Karpas-422 (cell line): ENCODE data around the gene IQCK. TPM values are rescaled to one million over a fixed set of nuclear protein-coding genes. Genes with fewer than 3 reads are reported as not detected.

Source experiments
- DNase-seq: peaks from one replicate; pipeline ENCODE4 v3.0.0-alpha.2; 2015
- H2AFZ ChIP-seq: fragments of 200-600 bp; sonication (generic); 2 replicates; pipeline ENCODE4 v1.6.1; 2014; ENCODE audit warnings: antibody characterized with exemption, low read length, mixed read lengths
- H3K27ac ChIP-seq: fragments of 200-600 bp; sonication (generic); 2 replicates; pipeline ENCODE4 v1.5.1; 2014; ENCODE audit warnings: mild to moderate bottlenecking, low read length, moderate library complexity
- H3K27me3 ChIP-seq: fragments of 200-600 bp; sonication (generic); 2 replicates; pipeline ENCODE4 v1.6.1; 2014; ENCODE audit warnings: low read length, mixed read lengths
- H3K36me3 ChIP-seq: fragments of 200-600 bp; sonication (generic); 2 replicates; pipeline ENCODE4 v1.6.1; 2014; ENCODE audit warnings: low read length, mixed read lengths; ENCODE audit not compliant: insufficient read depth
- H3K4me1 ChIP-seq: fragments of 200-600 bp; sonication (generic); 2 replicates; pipeline ENCODE4 v1.6.1; 2014; ENCODE audit warnings: mild to moderate bottlenecking, low read length, mixed read lengths
- H3K4me2 ChIP-seq: fragments of 200-600 bp; sonication (generic); 2 replicates; pipeline ENCODE4 v1.6.1; 2014; ENCODE audit warnings: low read length, low read depth, mild to moderate bottlenecking; ENCODE audit not compliant: poor library complexity, severe bottlenecking
- H3K4me3 ChIP-seq: fragments of 200-600 bp; sonication (generic); 2 replicates; pipeline ENCODE4 v1.5.1; 2014; ENCODE audit warnings: mild to moderate bottlenecking, antibody characterized with exemption, low read length, mixed read lengths
- H3K79me2 ChIP-seq: fragments of 200-600 bp; sonication (generic); 2 replicates; pipeline ENCODE4 v1.6.1; 2014; ENCODE audit warnings: mild to moderate bottlenecking, low read length, mixed read lengths
- H3K9ac ChIP-seq: fragments of 200-600 bp; sonication (generic); 2 replicates; pipeline ENCODE4 v1.6.0; 2014; ENCODE audit warnings: low read length
- H3K9me2 ChIP-seq: fragments of 200-600 bp; sonication (generic), shearing (Covaris generic); replicated peaks from 2 replicates; pipeline ENCODE4 v1.6.0; 2014; ENCODE audit warnings: mild to moderate bottlenecking, low read length, moderate library complexity; ENCODE audit not compliant: insufficient read depth
- H3K9me3 ChIP-seq: fragments of 300-700, 200-600 bp; sonication (generic); 2 replicates; pipeline ENCODE4 v1.6.1; 2014; ENCODE audit warnings: low read length, mixed read lengths
- H4K20me1 ChIP-seq: fragments of 200-600 bp; sonication (generic); 2 replicates; pipeline ENCODE4 v1.6.1; 2014; ENCODE audit warnings: mild to moderate bottlenecking, antibody characterized with exemption, low read length, low read depth; ENCODE audit not compliant: insufficient read depth
- total RNA-seq: library from RNA; depleted of rRNA; stranded (reverse); fragments of >200 nt; shearing (Covaris generic); gene quantifications from 2 replicates; pipeline ENCODE4 v1.2.3, GENCODE V29; 2014; ENCODE audit warnings: low replicate concordance

The IQCK gene
- total RNA-seq, 1 experiment from 2014 or later, result 4.9 TPM

GRCh38 chr16:19766988-19767387, 48.9 kb downstream of the IQCK start:
- H3K4me1 ChIP-seq, result no peaks in the 10 kb centered on the region
- H3K36me3 ChIP-seq, result no peaks in the 10 kb centered on the region
- DNase-seq, result no peak
- no peaks in the 10 kb centered on the region for H3K27me3 ChIP-seq
- H3K27ac ChIP-seq, result no peak overlapping the region
- H3K9me3 ChIP-seq, result no peaks in the 10 kb centered on the region
- no peaks in the 10 kb centered on the region for H4K20me1 ChIP-seq
- no peak overlapping the region for H2AFZ ChIP-seq
- no peak overlapping the region for H3K9ac ChIP-seq
- H3K9me2 ChIP-seq, result no peaks in the 10 kb centered on the region
- H3K4me2 ChIP-seq, result no peak overlapping the region
- no peaks in the 10 kb centered on the region for H3K79me2 ChIP-seq
- no peak overlapping the region for H3K4me3 ChIP-seq

GRCh38 chr16:19767497-19767896, 49.4 kb downstream of the IQCK start:
- DNase-seq, result no peak

GRCh38 chr16:19769239-19769638, 51.2 kb downstream of the IQCK start:
- H3K4me1 ChIP-seq, result no peaks in the 10 kb centered on the region

More at GRCh38 chr16:19767497-19767896, 49.4 kb downstream of the IQCK start:
- no peaks in the 10 kb centered on the region for H3K9me3 ChIP-seq
- H3K79me2 ChIP-seq, result no peaks in the 10 kb centered on the region
- no peaks in the 10 kb centered on the region for H4K20me1 ChIP-seq
- no peaks in the 10 kb centered on the region for H3K4me1 ChIP-seq
- no peak overlapping the region for H3K27ac ChIP-seq
- no peak overlapping the region for H3K4me3 ChIP-seq
- no peaks in the 10 kb centered on the region for H3K36me3 ChIP-seq
- no peak overlapping the region for H3K4me2 ChIP-seq
- no peak overlapping the region for H3K9ac ChIP-seq
- no peak overlapping the region for H2AFZ ChIP-seq
- no peaks in the 10 kb centered on the region for H3K9me2 ChIP-seq
- H3K27me3 ChIP-seq, result no peaks in the 10 kb centered on the region

GRCh38 chr16:19771040-19771439, 53.0 kb downstream of the IQCK start:
- no peaks in the 10 kb centered on the region for H3K36me3 ChIP-seq
- H3K27me3 ChIP-seq, result no peaks in the 10 kb centered on the region
- no peak overlapping the region for H2AFZ ChIP-seq
- no peak for DNase-seq
- no peaks in the 10 kb centered on the region for H3K9me3 ChIP-seq
- H3K79me2 ChIP-seq, result no peaks in the 10 kb centered on the region
- no peak overlapping the region for H3K27ac ChIP-seq
- no peak overlapping the region for H3K9ac ChIP-seq
- no peaks in the 10 kb centered on the region for H3K9me2 ChIP-seq
- H4K20me1 ChIP-seq, result no peaks in the 10 kb centered on the region
- no peak overlapping the region for H3K4me3 ChIP-seq
- no peak overlapping the region for H3K4me2 ChIP-seq
- no peaks in the 10 kb centered on the region for H3K4me1 ChIP-seq

More at GRCh38 chr16:19769239-19769638, 51.2 kb downstream of the IQCK start:
- H3K9ac ChIP-seq, result no peak overlapping the region
- no peak overlapping the region for H2AFZ ChIP-seq
- H3K27me3 ChIP-seq, result no peaks in the 10 kb centered on the region
- no peaks in the 10 kb centered on the region for H3K9me2 ChIP-seq
- no peaks in the 10 kb centered on the region for H3K9me3 ChIP-seq
- no peaks in the 10 kb centered on the region for H4K20me1 ChIP-seq
- H3K4me3 ChIP-seq, result no peak overlapping the region
- no peak overlapping the region for H3K4me2 ChIP-seq
- H3K27ac ChIP-seq, result no peak overlapping the region
- no peaks in the 10 kb centered on the region for H3K36me3 ChIP-seq
- no peaks in the 10 kb centered on the region for H3K79me2 ChIP-seq
- no peak for DNase-seq

GRCh38 chr16:19771796-19772195, 53.7 kb downstream of the IQCK start:
- Histone ChIP-seq H3K9me3 (no peaks in the 10 kb centered on the region), H4K20me1 (no peaks in the 10 kb centered on the region), H3K4me2 (no peak overlapping the region), H2AFZ (no peak overlapping the region), H3K27me3 (no peaks in the 10 kb centered on the region), H3K36me3 (no peaks in the 10 kb centered on the region), H3K9ac (no peak overlapping the region), H3K4me1 (no peaks in the 10 kb centered on the region), H3K79me2 (no peaks in the 10 kb centered on the region), H3K27ac (no peak overlapping the region), H3K4me3 (no peak overlapping the region), H3K9me2 (no peaks in the 10 kb centered on the region)
- DNase-seq, result no peak

- Histone ChIP-seq H3K4me3 (no peak overlapping the region), H3K4me1 (no peaks in the 10 kb centered on the region), H3K9me3 (no peaks in the 10 kb centered on the region), H3K9me2 (no peaks in the 10 kb centered on the region), H3K36me3 (no peaks in the 10 kb centered on the region), H3K27me3 (no peaks in the 10 kb centered on the region), H3K27ac (no peak overlapping the region), H3K9ac (no peak overlapping the region), H3K4me2 (no peak overlapping the region), H4K20me1 (no peaks in the 10 kb centered on the region), H2AFZ (no peak overlapping the region), H3K79me2 (no peaks in the 10 kb centered on the region)
- DNase-seq, result no peak
Observed at GRCh38 chr16:19774024-19774423, 56.0 kb downstream of the IQCK start.

GRCh38 chr16:19776147-19776546, 58.1 kb downstream of the IQCK start:
- Histone ChIP-seq H3K27ac (no peak overlapping the region), H3K79me2 (no peaks in the 10 kb centered on the region), H4K20me1 (no peaks in the 10 kb centered on the region), H3K4me1 (no peaks in the 10 kb centered on the region), H3K4me2 (no peak overlapping the region), H3K36me3 (no peaks in the 10 kb centered on the region), H3K27me3 (no peaks in the 10 kb centered on the region), H3K9ac (no peak overlapping the region), H3K9me2 (no peaks in the 10 kb centered on the region), H3K9me3 (no peaks in the 10 kb centered on the region), H3K4me3 (no peak overlapping the region), H2AFZ (no peak overlapping the region)
- no peak for DNase-seq

GRCh38 chr16:19776565-19776964, 58.5 kb downstream of the IQCK start:
- H3K4me3 ChIP-seq, result no peak overlapping the region
- no peaks in the 10 kb centered on the region for H3K79me2 ChIP-seq
- H3K9me3 ChIP-seq, result no peaks in the 10 kb centered on the region

GRCh38 chr16:19780321-19780720, 62.2 kb downstream of the IQCK start:
- H3K79me2 ChIP-seq, result no peaks in the 10 kb centered on the region
- no peaks in the 10 kb centered on the region for H4K20me1 ChIP-seq
- H3K9me3 ChIP-seq, result no peaks in the 10 kb centered on the region
- H3K4me1 ChIP-seq, result no peaks in the 10 kb centered on the region
- no peak overlapping the region for H2AFZ ChIP-seq
- H3K9ac ChIP-seq, result no peak overlapping the region
- DNase-seq, result no peak
- no peaks in the 10 kb centered on the region for H3K27me3 ChIP-seq
- H3K4me3 ChIP-seq, result no peak overlapping the region
- no peaks in the 10 kb centered on the region for H3K36me3 ChIP-seq
- H3K4me2 ChIP-seq, result no peak overlapping the region
- H3K27ac ChIP-seq, result no peak overlapping the region
- H3K9me2 ChIP-seq, result no peaks in the 10 kb centered on the region

More at GRCh38 chr16:19776565-19776964, 58.5 kb downstream of the IQCK start:
- Histone ChIP-seq H3K9me2 (no peaks in the 10 kb centered on the region), H4K20me1 (no peaks in the 10 kb centered on the region), H3K4me1 (no peaks in the 10 kb centered on the region), H3K27me3 (no peaks in the 10 kb centered on the region), H3K9ac (no peak overlapping the region), H3K36me3 (no peaks in the 10 kb centered on the region), H2AFZ (no peak overlapping the region), H3K4me2 (no peak overlapping the region), H3K27ac (no peak overlapping the region)
- no peak for DNase-seq
